ENCODE data around the gene FAM200B. TPM values are rescaled to one million over a fixed set of nuclear protein-coding genes. Genes with fewer than 3 reads are reported as not detected.

Gene FAM200B
- total and polyA plus RNA-seq, 2 donors (not counting 3 experiments of a cell fraction or from before 2014, with no cell fraction given): 13.9 to 24.6 TPM

- Histone ChIP-seq H3K79me2 (ENCODE audit: control insufficient read depth, insufficient read depth, low read length) (peaks cover 32% of the 10 kb centered on the region), H3K9ac (replicated peaks; ENCODE audit: extremely low read depth, insufficient read depth, low read length) (no peak overlapping the region), H3K27ac (ENCODE audit: insufficient read depth, low read depth, low read length) (no peak overlapping the region), H3K9me1 (replicated peaks; ENCODE audit: control insufficient read depth, extremely low read depth, insufficient read depth, low read length) (no peaks in the 10 kb centered on the region), H3K27me3 (ENCODE audit: control insufficient read depth in 2 of 2, insufficient read depth in 2 of 2, low read length in 2 of 2) (no peaks in the 10 kb centered on the region), H3K36me3 (ENCODE audit: control insufficient read depth in 2 of 2, extremely low read depth in 1 of 2, insufficient read depth in 2 of 2, low read length in 2 of 2) (peaks cover 0 to 3% of the 10 kb centered on the region in 2 experiments), H3K4me2 (ENCODE audit: insufficient read depth, low read length) (no peak overlapping the region), H3K9me3 (replicated peaks; ENCODE audit: control insufficient read depth, insufficient read depth, low read length) (no peaks in the 10 kb centered on the region), H3K4me1 (ENCODE audit: control insufficient read depth, extremely low read depth, insufficient read depth, low read length) (peaks cover 35% of the 10 kb centered on the region), H4K20me1 (replicated peaks; ENCODE audit: control insufficient read depth, extremely low read depth, insufficient read depth, low read length) (no peaks in the 10 kb centered on the region), H3K4me3 (replicated peaks in 1 of 3; ENCODE audit: insufficient read depth in 1 of 3, low read depth in 1 of 3, low read length in 3 of 3) (no peak overlapping the region), H2AFZ (ENCODE audit: low read depth, low read length) (no peak overlapping the region)
- no peak for TF ChIP-seq POLR2AphosphoS5 (IDR thresholded peaks at IDR 0.05; ENCODE audit: insufficient read depth, low read depth, low read length)
- TF ChIP-seq JUN (IDR thresholded peaks at IDR 0.05; ENCODE audit: borderline replicate concordance, insufficient read depth, insufficient read length, low read depth): no peak
- TF ChIP-seq MYC (IDR thresholded peaks at IDR 0.05; ENCODE audit: low read depth, low read length): no peak
- no peak for TF ChIP-seq CTCF (IDR thresholded peaks at IDR 0.05; ENCODE audit: extremely low read depth in 1 of 2, insufficient read depth in 1 of 2, low read depth in 1 of 2, low read length in 2 of 2)
- TF ChIP-seq FOS (IDR thresholded peaks at IDR 0.05; ENCODE audit: borderline replicate concordance, insufficient read depth, low read length): no peak
- no peak for TF ChIP-seq POLR2A (IDR thresholded peaks at IDR 0.05; ENCODE audit: low read depth, low read length)
- TF ChIP-seq GATA2 (IDR thresholded peaks at IDR 0.05; ENCODE audit: insufficient read depth, insufficient read length, low read depth, low read length): no peak
- TF ChIP-seq EZH2 (IDR thresholded peaks at IDR 0.05; ENCODE audit: borderline replicate concordance, low read depth, low read length, severe bottlenecking): no peak
- no peak for TF ChIP-seq MAX (IDR thresholded peaks at IDR 0.05; ENCODE audit: insufficient read depth, insufficient read length)
- CTCF ChIA-PET: interaction anchor here (0.7 kb wide), 1 partner anchor 10 kb away, joined by 4 read pairs; no protein-coding TSS in a partner anchor
- no peak for FAIRE-seq
- intact Hi-C loops (cut with micrococcal nuclease): no loop called here
- DNase-seq (ENCODE audit: low read depth, low spot score): no peak
- POLR2A ChIA-PET: interaction anchor here (1.1 kb wide), 1 partner anchor 14 kb away, joined by 4 read pairs; the partner anchor contains the start of gene FAM200B
- dilution Hi-C loops (cut with MboI; ENCODE audit: extremely low pct_ligation_motif_present, low sequenced_read_pairs): no loop called here
- no TSS peak for BruUV-seq (replicated peaks)
Measured at GRCh38 chr4:15667006-15667405, 14.6 kb upstream of the FAM200B start.
